Upper lobe of left lung (tissue), 6 donors: ENCODE data around the gene DGCR2. TPM values are rescaled to one million over a fixed set of nuclear protein-coding genes. Genes with fewer than 3 reads are reported as not detected.

Source experiments
- ATAC-seq, 2 donors: fragments of 200-7000 bp; cut with Tn5 transposase; one replicate each; pipeline ENCODE4 v1.9.1; 2022; ENCODE audit warnings: mild to moderate bottlenecking in 2 of 2, moderate library complexity in 2 of 2; ENCODE audit not compliant: low FRiP score in 2 of 2
- DNase-seq, 2 donors: peaks; one replicate each; pipeline ENCODE4 v3.0.0-alpha.2; 2019 to 2020
- H3K27ac ChIP-seq, 4 donors: fragments of 200-600 bp; sonication (generic); one replicate each; pipeline ENCODE4 v1.5.1; 2016 to 2019
- H3K27me3 ChIP-seq, 4 donors: fragments of 200-600 bp; sonication (generic); one replicate each; pipeline ENCODE4 v1.5.1; 2017 to 2019
- H3K36me3 ChIP-seq, 4 donors: fragments of 200-600 bp; sonication (generic); one replicate each; pipeline ENCODE4 v1.5.1; 2016 to 2019
- H3K4me1 ChIP-seq, 4 donors: fragments of 200-600 bp; sonication (generic); one replicate each; pipeline ENCODE4 v1.5.1; 2018 to 2019
- H3K4me3 ChIP-seq, 4 donors: fragments of 200-600 bp; sonication (generic); one replicate each; pipeline ENCODE4 v1.5.1; 2017 to 2019; ENCODE audit warnings: mild to moderate bottlenecking in 2 of 4, moderate library complexity in 1 of 4
- H3K9me3 ChIP-seq, 4 donors: fragments of 200-600 bp; sonication (generic); one replicate each; pipeline ENCODE4 v1.5.1; 2018 to 2019
- CTCF ChIP-seq, 6 experiments: fragments of 450-650 bp in 4 of 6; fragments of 200-600 bp in 2 of 6; sonication (generic) in 2 of 6; IDR thresholded peaks; one replicate each; pipeline ENCODE4 v1.5.1; 2016 to 2019; ENCODE audit warnings: antibody characterized with exemption in 6 of 6
- EP300 ChIP-seq, 4 donors: sonication (generic); formaldehyde crosslinking; IDR thresholded peaks; one replicate each; pipeline ENCODE4 v1.5.1; 2017; ENCODE audit warnings: antibody characterized with exemption in 4 of 4, control low read depth in 2 of 4
- POLR2A ChIP-seq, 4 donors: fragments of 450-650 bp; IDR thresholded peaks; one replicate each; pipeline ENCODE4 v1.5.1; 2016 to 2017; ENCODE audit warnings: antibody characterized with exemption in 4 of 4, mild to moderate bottlenecking in 2 of 4
- POLR2AphosphoS5 ChIP-seq, 2 donors: sonication (generic); formaldehyde crosslinking; IDR thresholded peaks; one replicate each; pipeline ENCODE4 v1.5.1; 2017; ENCODE audit warnings: antibody characterized with exemption in 2 of 2
- WGBS, 2 donors: methylation state at CpG; one replicate each; pipeline ENCODE4 v1.1.5; 2017 to 2018; 5-methylcytosine and 5-hydroxymethylcytosine counted together
- total RNA-seq, 6 donors: library from RNA; depleted of rRNA in 4 of 6; stranded (reverse); fragments of >200 nt in 4 of 6; gene quantifications; one replicate each; pipeline versions ENCODE4 v1.1.0 to v1.2.1, GENCODE V29; 2016 to 2021
- donor health status: DM: no; HTN: no; CAD: no; lungs with moderate emphysema.
- donor health status: DM: no; HTN: yes; CAD: no; lungs with severe emphysema.

DGCR2 gene
- total RNA-seq, 6 donors from 2014 or later, result 65.9 to 101 (median 89.9) TPM

GRCh38 chr22:19060356-19061009, 61.7 kb downstream of the DGCR2 start:
- Histone ChIP-seq H3K27me3 (no peaks in the 10 kb centered on the region), H3K4me3 (no peak overlapping the region), H3K36me3 (peaks cover 19 to 96% (median 82%) of the 10 kb centered on the region in 4 donors), H3K4me1 (no peaks in the 10 kb centered on the region), H3K27ac (no peak overlapping the region), H3K9me3 (no peaks in the 10 kb centered on the region)
- no peak for TF ChIP-seq POLR2AphosphoS5 (IDR thresholded peaks at IDR 0.05)
- TF ChIP-seq POLR2A (IDR thresholded peaks at IDR 0.05), result no peak
- no peak for TF ChIP-seq CTCF (IDR thresholded peaks at IDR 0.05)
- TF ChIP-seq EP300 (IDR thresholded peaks at IDR 0.05), result no peak
- ATAC-seq, result no peak
- 88 to 96% methylated on average over 12 to 15 of the region's 15 CpGs for WGBS, 2 donors
- peak in 1 of 2 donors; percentile 6 for DNase-seq

- Histone ChIP-seq H3K27me3 (no peaks in the 10 kb centered on the region), H3K27ac (no peak overlapping the region), H3K4me1 (no peaks in the 10 kb centered on the region), H3K9me3 (no peaks in the 10 kb centered on the region), H3K36me3 (peaks cover 13 to 96% (median 77%) of the 10 kb centered on the region in 4 donors), H3K4me3 (no peak overlapping the region)
- TF ChIP-seq CTCF (IDR thresholded peaks at IDR 0.05) (no peak), EP300 (IDR thresholded peaks at IDR 0.05) (no peak), POLR2A (IDR thresholded peaks at IDR 0.05) (no peak), POLR2AphosphoS5 (IDR thresholded peaks at IDR 0.05) (no peak)
- WGBS, 2 donors, result 95 to 97% methylated on average over 16 to 20 of the region's 20 CpGs
- ATAC-seq (no peak), DNase-seq (peak in 1 of 2 donors; percentile 15)
Measured at GRCh38 chr22:19059481-19060278, 62.5 kb downstream of the DGCR2 start.

- peaks cover 9 to 96% (median 69%) of the 10 kb centered on the region in 4 donors for H3K36me3 ChIP-seq
- no peak overlapping the region for H3K27ac ChIP-seq
- no peak for TF ChIP-seq POLR2AphosphoS5 (IDR thresholded peaks at IDR 0.05)
- TF ChIP-seq CTCF (IDR thresholded peaks at IDR 0.05), result no peak
- TF ChIP-seq POLR2A (IDR thresholded peaks at IDR 0.05), result no peak
- TF ChIP-seq EP300 (IDR thresholded peaks at IDR 0.05), result no peak
- 89 to 94% methylated on average over 14 to 15 of the region's 16 CpGs for WGBS, 2 donors
- DNase-seq, result peak in 1 of 2 donors; percentile 20
- no peak for ATAC-seq
- H3K4me1 ChIP-seq, result no peaks in the 10 kb centered on the region
- H3K4me3 ChIP-seq, result no peak overlapping the region
- H3K9me3 ChIP-seq, result no peaks in the 10 kb centered on the region
- no peaks in the 10 kb centered on the region for H3K27me3 ChIP-seq
Measured at GRCh38 chr22:19058713-19059451, 63.3 kb downstream of the DGCR2 start.

- H3K4me3 ChIP-seq, result no peak overlapping the region
- TF ChIP-seq CTCF (IDR thresholded peaks at IDR 0.05) (no peak), POLR2AphosphoS5 (IDR thresholded peaks at IDR 0.05) (no peak), POLR2A (IDR thresholded peaks at IDR 0.05) (no peak), EP300 (IDR thresholded peaks at IDR 0.05) (no peak)
- H3K27ac ChIP-seq, result no peak overlapping the region
- WGBS, 2 donors, result 96 to 97% methylated on average over 3 to 4 of the region's 4 CpGs
- H3K36me3 ChIP-seq, result peaks cover 12 to 96% (median 69%) of the 10 kb centered on the region in 4 donors
- no peaks in the 10 kb centered on the region for H3K4me1 ChIP-seq
- no peak for ATAC-seq
- no peaks in the 10 kb centered on the region for H3K9me3 ChIP-seq
- peak in 1 of 2 donors; percentile 8 for DNase-seq
- no peaks in the 10 kb centered on the region for H3K27me3 ChIP-seq
Measured at GRCh38 chr22:19057999-19058491, 64.2 kb downstream of the DGCR2 start.
